ENCODE measurements around the gene NAPSA. TPM values are rescaled to one million over a fixed set of nuclear protein-coding genes. Genes with fewer than 3 reads are reported as not detected.

NAPSA gene
- total RNA-seq, 2 donors from 2014 or later = 0.31 TPM; not detected in 1

DNA sequence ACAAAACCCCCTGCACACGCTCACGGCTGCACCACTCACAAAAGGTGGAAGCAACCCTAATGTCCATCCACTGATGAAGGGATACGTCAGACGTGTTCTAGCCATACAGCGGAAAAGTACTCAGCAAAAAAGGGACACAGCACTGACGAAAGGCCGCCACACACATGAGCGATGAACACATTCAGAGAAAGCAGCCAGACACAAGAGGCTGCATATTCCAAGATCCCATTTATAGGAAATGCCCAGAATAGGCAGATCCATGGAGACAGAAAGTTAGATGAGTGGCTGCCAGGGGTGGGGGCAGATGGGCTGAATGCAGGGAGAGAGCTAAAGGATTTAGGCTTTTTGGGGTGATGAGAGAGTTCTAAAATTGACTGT is 22.4 kb upstream of the NAPSA start:
- H3K9me3 ChIP-seq = no peaks in the 10 kb centered on the region
- no peak for DNase-seq (ENCODE audit: low spot score)
- no peak overlapping the region for H3K4me3 ChIP-seq
- H3K36me3 ChIP-seq = peaks cover 2% of the 10 kb centered on the region
- H3K27ac ChIP-seq = no peak overlapping the region
- TF ChIP-seq, protein P1, sequence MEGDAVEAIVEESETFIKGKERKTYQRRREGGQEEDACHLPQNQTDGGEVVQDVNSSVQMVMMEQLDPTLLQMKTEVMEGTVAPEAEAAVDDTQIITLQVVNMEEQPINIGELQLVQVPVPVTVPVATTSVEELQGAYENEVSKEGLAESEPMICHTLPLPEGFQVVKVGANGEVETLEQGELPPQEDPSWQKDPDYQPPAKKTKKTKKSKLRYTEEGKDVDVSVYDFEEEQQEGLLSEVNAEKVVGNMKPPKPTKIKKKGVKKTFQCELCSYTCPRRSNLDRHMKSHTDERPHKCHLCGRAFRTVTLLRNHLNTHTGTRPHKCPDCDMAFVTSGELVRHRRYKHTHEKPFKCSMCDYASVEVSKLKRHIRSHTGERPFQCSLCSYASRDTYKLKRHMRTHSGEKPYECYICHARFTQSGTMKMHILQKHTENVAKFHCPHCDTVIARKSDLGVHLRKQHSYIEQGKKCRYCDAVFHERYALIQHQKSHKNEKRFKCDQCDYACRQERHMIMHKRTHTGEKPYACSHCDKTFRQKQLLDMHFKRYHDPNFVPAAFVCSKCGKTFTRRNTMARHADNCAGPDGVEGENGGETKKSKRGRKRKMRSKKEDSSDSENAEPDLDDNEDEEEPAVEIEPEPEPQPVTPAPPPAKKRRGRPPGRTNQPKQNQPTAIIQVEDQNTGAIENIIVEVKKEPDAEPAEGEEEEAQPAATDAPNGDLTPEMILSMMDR (IDR thresholded peaks at IDR 0.05) = no peak
- no peaks in the 10 kb centered on the region for H3K27me3 ChIP-seq
- H3K4me1 ChIP-seq = peaks cover 0 to 20% of the 10 kb centered on the region in 2 donors

DNA sequence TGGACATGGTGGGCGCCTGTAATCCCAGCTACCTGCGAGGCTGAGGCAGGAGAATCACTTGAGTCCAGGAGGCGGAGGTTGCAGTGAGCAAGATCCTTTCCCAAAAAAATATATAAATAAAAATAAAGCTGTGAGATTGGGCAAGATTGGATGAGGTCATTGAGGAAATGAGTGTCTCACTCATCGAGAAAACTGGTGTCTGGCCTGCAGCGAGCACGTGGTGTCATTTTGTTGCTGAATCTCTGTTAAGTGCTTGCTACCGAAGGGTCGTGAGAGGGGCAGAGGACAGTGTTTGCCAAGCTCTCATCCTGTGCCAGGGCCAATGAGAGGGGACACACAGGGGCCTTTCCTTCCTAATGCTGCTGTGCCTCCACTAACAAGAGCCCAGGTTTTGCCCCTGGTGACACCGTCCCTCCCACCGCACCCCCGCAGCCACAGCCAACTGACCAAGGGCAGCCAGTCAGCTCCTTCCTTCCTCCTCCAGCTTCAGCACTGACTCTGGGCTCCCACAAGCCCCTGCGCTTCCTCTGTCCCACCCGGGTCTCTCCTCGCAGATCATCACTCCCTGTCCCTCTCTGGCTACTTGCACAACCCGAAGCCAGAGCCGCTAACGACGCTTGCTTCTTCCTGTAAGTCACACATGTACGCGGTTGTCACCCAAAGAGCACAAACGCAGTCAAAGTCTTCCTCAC is 21.9 kb upstream of the NAPSA start:
- no peak overlapping the region for H3K27ac ChIP-seq
- peaks cover 7% of the 10 kb centered on the region for H3K36me3 ChIP-seq
- H3K4me3 ChIP-seq = no peak overlapping the region
- TF ChIP-seq, protein P1 (IDR thresholded peaks at IDR 0.05) = no peak
- no peaks in the 10 kb centered on the region for H3K9me3 ChIP-seq
- H3K27me3 ChIP-seq = no peaks in the 10 kb centered on the region
- no peak for DNase-seq (ENCODE audit: low spot score)
- peaks cover 0 to 20% of the 10 kb centered on the region in 2 donors for H3K4me1 ChIP-seq

DNA sequence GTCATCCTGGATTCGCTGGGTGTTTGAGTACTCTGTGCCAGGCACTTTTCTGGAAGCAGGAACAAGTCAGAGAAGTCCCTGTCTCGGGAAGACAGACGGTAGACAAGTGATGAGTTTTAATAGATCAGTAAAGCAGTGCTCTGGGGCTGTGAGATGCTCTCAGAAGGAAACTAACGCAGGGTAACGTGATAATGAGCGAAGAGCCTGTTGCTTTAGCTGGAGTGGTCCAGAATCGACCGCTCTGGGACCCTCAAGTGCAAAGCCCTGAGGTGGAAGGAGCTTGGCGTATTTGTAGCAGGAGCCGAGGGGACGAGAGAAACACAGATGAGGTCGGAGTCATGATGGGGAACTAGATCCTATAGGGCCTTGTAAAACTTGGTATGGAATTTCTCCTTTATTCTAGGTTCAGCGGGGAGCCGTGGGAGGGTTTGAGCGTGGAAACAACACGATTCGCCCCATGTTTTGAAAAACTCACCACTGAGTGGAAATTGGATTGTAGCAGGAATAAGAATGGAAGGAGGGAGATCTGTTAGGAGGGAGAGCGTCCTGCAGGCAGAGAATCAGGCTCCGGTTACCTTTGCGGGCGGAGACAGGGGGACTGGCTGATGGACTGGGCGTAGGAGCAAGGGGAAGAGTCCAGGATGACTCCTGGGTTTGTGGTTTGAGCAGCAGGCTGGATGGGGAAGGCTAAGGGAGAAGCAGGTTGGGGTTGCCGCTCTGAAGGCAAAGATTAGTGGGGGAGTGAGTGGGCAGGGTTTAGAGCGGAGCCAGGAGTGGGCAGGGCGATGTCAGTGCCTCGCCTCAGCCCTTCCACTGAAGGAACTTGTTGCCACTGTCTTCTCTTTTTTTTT is 19.5 kb upstream of the NAPSA start:
- H3K27ac ChIP-seq = peak overlapping the region; percentile 82 to 88
- DNase-seq (ENCODE audit: low spot score) = no peak
- no peaks in the 10 kb centered on the region for H3K27me3 ChIP-seq
- H3K4me1 ChIP-seq = peaks cover 0 to 30% of the 10 kb centered on the region in 2 donors
- no peaks in the 10 kb centered on the region for H3K9me3 ChIP-seq
- H3K36me3 ChIP-seq = peaks cover 29% of the 10 kb centered on the region
- peak overlapping the region; percentile 56 to 78 for H3K4me3 ChIP-seq
- TF ChIP-seq, protein P1 (IDR thresholded peaks at IDR 0.05) = no peak

DNA sequence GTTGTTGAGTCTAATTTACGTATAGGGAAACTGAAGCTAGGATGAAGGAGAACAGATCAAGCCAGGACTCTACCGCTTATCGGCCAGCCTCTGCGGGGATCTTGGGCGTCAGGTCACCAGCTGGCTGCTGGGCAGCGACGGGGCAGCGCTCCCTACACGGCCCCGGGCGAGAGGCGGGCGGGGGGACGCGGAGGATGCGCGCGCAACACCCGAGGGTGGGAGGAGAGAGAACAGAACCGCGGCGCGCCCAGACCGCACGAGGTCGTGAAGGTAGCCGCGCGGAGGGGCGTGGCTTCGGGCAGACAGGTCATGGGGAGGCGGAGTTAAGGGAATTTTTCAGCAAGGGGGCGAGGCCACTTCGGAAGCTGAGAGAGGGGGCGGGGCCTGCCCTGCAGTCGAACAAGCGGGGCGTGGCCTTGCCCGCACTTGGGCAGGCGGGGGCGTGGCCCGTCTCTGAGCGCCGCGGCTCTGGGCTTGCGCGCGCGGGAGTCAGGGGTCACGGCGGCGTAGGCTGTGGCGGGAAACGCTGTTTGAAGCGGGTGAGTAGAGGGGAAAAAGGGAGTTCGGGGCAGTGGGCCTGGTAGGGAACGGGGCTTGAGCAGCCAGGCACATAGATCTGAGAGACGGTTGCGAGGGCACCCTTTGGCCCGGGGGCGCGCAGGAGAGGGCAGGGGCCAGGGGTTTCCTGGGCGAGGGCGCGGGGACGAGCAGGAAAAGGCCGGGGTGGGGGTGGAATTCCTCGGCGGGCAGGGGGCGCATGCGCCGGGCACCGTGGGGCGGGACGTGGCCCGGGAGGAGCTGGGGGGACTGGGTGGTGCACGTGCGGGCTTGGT is 18.6 kb upstream of the NAPSA start, which contains the start of gene POLD1:
Gene POLD1 (plus strand): TSS at position 496 of the 833 bp plus-strand sequence. CDS start 14,505 bp downstream, outside the sequence.
- peak; percentile 97 for DNase-seq (ENCODE audit: low spot score)
- H3K4me3 ChIP-seq = peak within 1 kb of the TSS; percentile 56 to 78
- no peaks in the 10 kb centered on the region for H3K27me3 ChIP-seq
- H3K27ac ChIP-seq = peak within 1 kb of the TSS; percentile 82 to 88
- H3K4me1 ChIP-seq = peaks cover 0 to 33% of the 10 kb centered on the region in 2 donors
- TF ChIP-seq, protein P1 (IDR thresholded peaks at IDR 0.05) = no peak
- no peaks in the 10 kb centered on the region for H3K9me3 ChIP-seq
- H3K36me3 ChIP-seq = peaks cover 37% of the 10 kb centered on the region

DNA sequence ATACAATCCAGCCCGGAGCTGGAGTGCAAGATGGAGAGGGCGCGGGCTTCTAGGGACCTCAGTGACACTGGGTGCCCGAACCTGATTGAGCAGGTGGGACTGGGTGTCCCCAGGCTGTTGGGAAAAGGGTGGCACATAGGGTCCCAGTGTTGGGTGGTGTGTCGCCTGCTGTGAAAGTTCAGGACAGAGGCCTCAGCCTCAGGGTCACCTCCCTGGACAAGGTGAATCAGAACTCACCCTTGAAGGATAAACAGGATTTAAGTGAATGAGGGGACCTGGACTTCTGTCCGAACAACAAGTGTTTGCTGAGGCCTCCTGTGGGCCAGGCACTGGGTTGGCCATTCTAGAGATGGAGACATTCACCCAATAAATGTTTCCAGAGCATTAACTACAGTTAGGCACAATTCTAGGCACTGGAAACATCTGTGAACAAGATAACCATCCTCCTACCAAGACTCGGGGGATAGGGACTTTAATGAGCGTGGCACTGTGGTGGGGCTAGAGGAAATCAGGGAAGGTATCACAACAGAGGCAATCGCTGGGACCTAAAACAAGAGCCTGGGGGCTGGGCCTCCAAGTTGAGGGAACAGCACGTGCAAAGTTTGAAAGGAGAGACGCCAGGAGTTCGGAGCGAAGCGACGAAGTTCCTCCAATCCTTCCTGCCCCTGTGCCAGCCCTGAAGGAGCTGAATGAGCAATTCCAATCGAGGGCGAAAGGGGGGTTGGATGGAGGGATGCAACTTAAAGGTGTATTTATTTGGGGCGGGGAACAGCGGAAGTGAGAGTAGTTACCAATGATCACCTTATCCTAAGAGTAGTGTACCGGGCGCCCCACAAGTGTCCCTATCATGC is 17.8 kb upstream of the NAPSA start:
- peaks cover 0 to 33% of the 10 kb centered on the region in 2 donors for H3K4me1 ChIP-seq
- peak overlapping the region; percentile 82 to 88 for H3K27ac ChIP-seq
- TF ChIP-seq, protein P1 (IDR thresholded peaks at IDR 0.05) = no peak
- peaks cover 46% of the 10 kb centered on the region for H3K36me3 ChIP-seq
- no peak for DNase-seq (ENCODE audit: low spot score)
- no peaks in the 10 kb centered on the region for H3K9me3 ChIP-seq
- no peaks in the 10 kb centered on the region for H3K27me3 ChIP-seq
- peak overlapping the region; percentile 56 to 78 for H3K4me3 ChIP-seq
